ENCODE results near the gene ZCCHC14. TPM values are rescaled to one million over a fixed set of nuclear protein-coding genes. Genes with fewer than 3 reads are reported as not detected.

Gene ZCCHC14
- 1.3 and 2.1 TPM in 2 replicates for polyA plus RNA-seq

DNA sequence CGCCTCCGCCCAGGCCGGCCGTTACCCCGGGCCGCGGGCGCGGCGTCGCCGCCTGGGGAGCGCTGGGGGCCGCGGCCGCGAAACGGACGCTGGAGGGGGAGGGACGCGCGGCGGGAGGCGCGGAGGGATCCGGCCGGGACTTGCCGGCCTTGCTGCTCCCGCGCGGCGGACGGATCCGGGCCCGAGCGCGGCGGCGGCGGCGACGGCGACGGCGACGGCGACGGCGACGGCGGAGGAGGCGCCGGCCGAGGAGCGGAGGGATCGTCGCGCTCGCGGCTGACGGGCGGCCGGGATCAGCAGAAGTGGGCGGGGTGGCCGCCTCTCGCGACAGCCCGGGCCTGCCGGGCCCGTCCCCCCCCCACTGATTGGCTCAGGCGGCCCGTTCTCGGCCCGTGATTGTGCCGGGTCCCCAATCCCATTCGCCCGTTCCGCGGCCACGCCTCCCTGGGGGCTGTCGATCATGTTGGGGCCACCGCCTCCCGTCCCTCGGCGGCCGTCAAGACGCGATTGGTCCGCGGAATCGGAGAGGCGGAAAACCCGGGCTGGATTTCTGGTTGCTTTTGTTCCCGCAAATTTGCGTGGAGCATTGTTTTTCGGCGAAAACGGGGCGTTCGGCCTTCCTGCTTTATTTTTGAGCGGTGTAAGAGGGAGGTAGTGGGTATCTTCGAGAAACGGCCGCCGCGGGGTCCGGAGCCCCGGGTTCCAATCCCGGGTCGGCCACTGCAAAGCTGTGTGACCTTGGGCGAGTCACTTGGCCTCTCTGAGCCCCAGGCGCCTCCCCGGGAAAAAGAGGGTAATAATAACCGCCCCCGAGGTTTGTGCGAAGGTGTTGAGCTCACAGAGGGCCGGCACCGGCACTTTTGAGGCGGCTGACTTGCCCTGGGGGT, at the start of gene ZCCHC14:
Gene ZCCHC14 (minus strand): TSS at position 304 of the 887 bp plus-strand sequence. CDS start 786 bp downstream, outside the sequence.

DNA sequence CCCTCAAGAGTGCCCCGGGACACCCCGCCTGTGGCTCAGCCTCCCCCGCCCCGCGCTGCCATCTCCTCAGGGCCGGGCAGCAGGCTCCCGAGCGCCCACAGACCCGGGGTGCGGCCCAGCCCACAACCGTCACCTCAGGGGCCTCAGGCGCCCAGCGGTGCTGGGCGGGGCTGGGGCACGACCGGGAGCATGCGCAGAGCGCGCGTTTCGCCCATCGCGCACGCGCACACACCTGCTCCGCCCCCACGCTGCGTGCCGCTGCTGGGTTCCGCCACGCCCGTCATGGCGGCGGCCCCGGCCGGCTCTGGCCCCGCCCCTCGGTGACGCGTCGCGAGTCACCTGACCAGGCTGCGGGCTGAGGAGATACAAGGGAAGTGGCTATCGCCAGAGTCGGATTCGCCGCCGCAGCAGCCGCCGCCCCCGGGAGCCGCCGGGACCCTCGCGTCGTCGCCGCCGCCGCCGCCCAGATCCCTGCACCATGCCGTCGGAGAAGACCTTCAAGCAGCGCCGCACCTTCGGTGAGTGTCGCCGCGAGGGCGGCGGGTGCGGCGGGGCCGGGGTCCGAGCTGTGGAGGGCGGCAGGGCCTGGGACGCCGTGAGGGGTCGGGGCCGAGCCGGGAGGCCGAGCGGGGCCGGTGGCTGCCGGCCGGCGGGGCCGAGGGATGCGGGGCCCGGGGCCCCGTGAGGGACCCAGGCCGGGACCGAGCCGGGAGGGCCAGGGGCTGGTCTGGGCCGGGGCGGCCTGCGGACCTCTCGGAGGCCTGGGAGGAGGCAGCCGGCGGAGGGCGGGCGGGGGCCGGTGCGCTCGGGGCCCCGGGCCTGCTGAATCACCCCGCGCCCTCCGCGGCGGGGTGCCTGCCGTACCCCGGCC, 100.6 kb downstream of the ZCCHC14 start, which contains the start of gene MAP1LC3B:
Gene MAP1LC3B (plus strand): TSS at position 387 of the 871 bp plus-strand sequence. CDS start 92 bp downstream, at position 479.

DNA sequence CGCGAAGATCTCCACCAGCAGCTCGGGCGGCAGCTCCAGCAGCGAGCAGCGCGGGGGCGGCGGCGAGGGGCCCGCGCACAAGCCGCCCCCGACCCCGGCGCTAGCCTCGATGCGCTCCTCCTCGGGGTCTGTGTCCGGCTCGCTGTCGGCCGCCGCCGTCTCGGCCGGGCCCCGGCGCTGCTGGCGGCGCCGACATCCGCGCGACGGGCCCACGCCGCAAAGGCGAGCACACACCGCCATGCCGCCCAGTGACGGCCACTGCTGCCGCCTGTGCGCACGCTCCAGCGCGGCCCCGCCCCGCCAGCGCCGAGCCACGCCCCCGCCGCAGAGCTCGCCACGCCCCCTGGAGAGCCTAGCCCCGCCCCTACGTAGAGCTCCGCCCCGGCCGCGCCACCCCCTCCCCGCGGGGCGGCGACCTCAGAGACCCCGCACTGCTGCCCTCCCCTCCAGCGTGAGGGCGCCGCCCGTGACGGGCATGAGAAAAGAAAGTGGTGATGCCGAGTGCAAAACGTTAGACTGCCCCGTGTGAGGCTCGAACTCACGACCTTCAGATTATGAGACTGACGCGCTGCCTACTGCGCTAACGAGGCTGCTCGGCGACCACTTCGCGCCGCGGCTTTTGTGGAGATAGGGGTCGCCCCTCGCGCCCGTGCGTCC, 109.2 kb downstream of the ZCCHC14 start, which contains the start of gene FBXO31:
Gene FBXO31 (minus strand): TSS at position 272 of the 657 bp plus-strand sequence. CDS start 32 bp downstream, at position 240.

Other genes starting within 250 kb of the ZCCHC14 start
- gene C16orf95, start 175.6 kb downstream of the ZCCHC14 start, polyA plus RNA-seq: 1.6 and 2.4 TPM in 2 replicates
- 5.7 and 10.0 TPM in 2 replicates for gene FBXO31, start 109.2 kb downstream of the ZCCHC14 start, polyA plus RNA-seq
- gene MAP1LC3B, start 100.7 kb downstream of the ZCCHC14 start, polyA plus RNA-seq: 127 and 138 TPM in 2 replicates
- gene JPH3, start 109.5 kb upstream of the ZCCHC14 start, polyA plus RNA-seq: 0.98 TPM in 1 of 2 replicates, not detected in the other

Data from Purkinje cell (primary cell).